ENCODE results near the gene RPS8.

DNA sequence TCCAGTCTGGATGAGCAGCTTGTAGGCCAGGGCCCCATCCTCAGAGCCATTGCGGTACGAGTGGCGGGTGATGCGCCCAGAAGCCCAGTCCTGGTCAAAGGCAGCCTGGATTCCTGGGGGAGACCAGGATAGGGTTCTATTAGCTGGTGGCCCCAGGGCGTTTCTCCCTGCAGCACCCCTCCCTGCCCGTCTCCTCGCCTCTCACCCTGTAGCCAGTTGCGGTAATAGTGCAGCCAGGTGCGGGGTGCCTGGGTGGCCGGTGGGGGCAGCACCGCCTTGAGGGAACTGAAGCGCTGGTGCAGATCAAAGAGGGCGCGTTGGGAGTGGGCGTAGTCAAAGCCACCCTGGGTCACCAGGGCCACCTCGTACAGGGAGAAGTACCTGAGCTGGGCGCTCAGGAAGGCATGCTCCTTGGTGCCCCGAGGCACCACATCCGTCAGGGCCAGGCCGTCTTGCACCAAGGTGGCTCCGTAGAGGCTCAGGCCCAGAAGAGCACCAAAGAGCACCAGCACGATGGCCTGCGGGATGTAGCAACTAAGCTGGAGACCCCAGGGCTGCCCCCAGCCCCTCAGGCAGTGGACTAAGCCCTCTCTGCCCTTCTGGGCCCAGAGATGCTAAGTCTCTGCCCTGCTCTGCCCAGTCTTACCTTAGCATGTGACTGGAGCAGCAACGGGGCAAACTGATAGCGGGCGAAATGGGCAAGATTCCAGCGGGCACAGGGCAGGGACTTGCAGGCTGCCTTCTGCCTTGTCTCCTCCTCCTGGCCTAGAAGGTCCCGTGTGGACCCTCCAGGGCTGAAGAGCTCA is 52.1 kb downstream of the RPS8 start:
- TF ChIP-seq, protein P1, sequence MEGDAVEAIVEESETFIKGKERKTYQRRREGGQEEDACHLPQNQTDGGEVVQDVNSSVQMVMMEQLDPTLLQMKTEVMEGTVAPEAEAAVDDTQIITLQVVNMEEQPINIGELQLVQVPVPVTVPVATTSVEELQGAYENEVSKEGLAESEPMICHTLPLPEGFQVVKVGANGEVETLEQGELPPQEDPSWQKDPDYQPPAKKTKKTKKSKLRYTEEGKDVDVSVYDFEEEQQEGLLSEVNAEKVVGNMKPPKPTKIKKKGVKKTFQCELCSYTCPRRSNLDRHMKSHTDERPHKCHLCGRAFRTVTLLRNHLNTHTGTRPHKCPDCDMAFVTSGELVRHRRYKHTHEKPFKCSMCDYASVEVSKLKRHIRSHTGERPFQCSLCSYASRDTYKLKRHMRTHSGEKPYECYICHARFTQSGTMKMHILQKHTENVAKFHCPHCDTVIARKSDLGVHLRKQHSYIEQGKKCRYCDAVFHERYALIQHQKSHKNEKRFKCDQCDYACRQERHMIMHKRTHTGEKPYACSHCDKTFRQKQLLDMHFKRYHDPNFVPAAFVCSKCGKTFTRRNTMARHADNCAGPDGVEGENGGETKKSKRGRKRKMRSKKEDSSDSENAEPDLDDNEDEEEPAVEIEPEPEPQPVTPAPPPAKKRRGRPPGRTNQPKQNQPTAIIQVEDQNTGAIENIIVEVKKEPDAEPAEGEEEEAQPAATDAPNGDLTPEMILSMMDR (IDR thresholded peaks at IDR 0.05): no peak
- TF ChIP-seq POLR2AphosphoS5 (IDR thresholded peaks at IDR 0.05): no peak
